K562 (cell line): ENCODE measurements around the gene SPEM1. TPM values are rescaled to one million over a fixed set of nuclear protein-coding genes. Genes with fewer than 3 reads are reported as not detected.
A peak's percentile ranks its signal among the peaks of the same experiment; 100 is the strongest.

Source experiments
- ATAC-seq: fragments of 200-7000 bp; cut with Tn5 transposase; 3 replicates; pipeline ENCODE4 v1.9.1; 2020; ENCODE audit warnings: moderate library complexity
- BruUV-seq: library from RNA; stranded (reverse); fragments of 400-500 nt; replicated peaks from 2 replicates; lab custom pipeline; 2021; lab: Mats Ljungman, UMichigan
- CTCF ChIA-PET: fragments of 300-600 bp; formaldehyde crosslinking; extraction: SDS; loops from one replicate; lab custom pipeline; 2021; ENCODE audit warnings: low intra/inter-chr PET ratio; lab: Yijun Ruan, JAX
- POLR2A ChIA-PET: fragments of 300-600, 350-650 bp; sonication (Branson Sonifier 250); formaldehyde crosslinking; extraction: SDS; loops from one replicate; lab custom pipeline; 2021; ENCODE audit warnings: antibody characterized with exemption, inconsistent platforms; lab: Yijun Ruan, JAX
- DNase-seq, 4 experiments: peaks; one replicate each; pipeline versions ENCODE4 v3.0.0 to v3.0.0-alpha.2; 2011 to 2018; ENCODE audit warnings: low spot score in 3 of 4, mixed read lengths in 3 of 4; ENCODE audit errors: extremely low read depth in 1 of 4
- FAIRE-seq: peaks from 2 replicates; lab custom pipeline; 2011; peaks lifted over from hg19 to GRCh38; lab: Jason Lieb, UNC
- H2AFZ ChIP-seq: 2 replicates; pipeline ENCODE4 v1.6.0; 2011; ENCODE audit warnings: low read depth, low read length, control low read depth, inconsistent platforms
- H3K27ac ChIP-seq: fragments of 200-600 bp; 3 replicates; pipeline ENCODE4 v1.8.0; 2011; ENCODE audit warnings: low read depth, mild to moderate bottlenecking, control low read depth, inconsistent platforms, low read length, moderate library complexity, mixed read lengths; ENCODE audit errors: extremely low read depth
- H3K27me3 ChIP-seq, 2 experiments: fragments of 300-600 bp in 1 of 2; 2 replicates in 1 of 2; 3 replicates in 1 of 2; pipeline versions ENCODE4 v1.6.0 to v1.8.0; 2011; ENCODE audit warnings: inconsistent platforms in 2 of 2, low read length in 2 of 2, mild to moderate bottlenecking in 1 of 2, mixed read lengths in 1 of 2, moderate library complexity in 1 of 2; ENCODE audit not compliant: control insufficient read depth in 2 of 2, insufficient read depth in 2 of 2
- H3K36me3 ChIP-seq: fragments of 300-600 bp; 3 replicates; pipeline ENCODE4 v1.8.0; 2011; ENCODE audit warnings: mild to moderate bottlenecking, low read length, inconsistent platforms; ENCODE audit not compliant: control insufficient read depth, insufficient read depth
- H3K4me1 ChIP-seq, 2 experiments: fragments of 200-600 bp in 1 of 2; replicated peaks in 1 of 2; 2 replicates in 1 of 2; 3 replicates in 1 of 2; pipeline versions ENCODE4 v1.5.1 to v1.8.0; 2011; ENCODE audit warnings: inconsistent platforms in 2 of 2, low read length in 2 of 2, mild to moderate bottlenecking in 1 of 2, mixed read lengths in 1 of 2, moderate library complexity in 1 of 2; ENCODE audit not compliant: control insufficient read depth in 2 of 2, insufficient read depth in 2 of 2
- H3K4me2 ChIP-seq: 2 replicates; pipeline ENCODE4 v1.6.1; 2011; ENCODE audit warnings: low read length, control low read depth, inconsistent platforms, mixed read lengths; ENCODE audit not compliant: insufficient read depth
- H3K4me3 ChIP-seq: fragments of 200-600 bp; sonication (generic), shearing (Covaris generic); 2 replicates; pipeline ENCODE4 v1.5.1; 2016; ENCODE audit warnings: control low read depth, inconsistent platforms
- H3K79me2 ChIP-seq: fragments of 200-600 bp; 3 replicates; pipeline ENCODE4 v1.8.0; 2011; ENCODE audit warnings: low read length, inconsistent platforms; ENCODE audit not compliant: control insufficient read depth, insufficient read depth
- H3K9ac ChIP-seq, 2 experiments: 2 replicates each; pipeline versions ENCODE4 v1.6.0 to v1.6.1; 2011; ENCODE audit warnings: low read depth in 2 of 2, low read length in 2 of 2, control low read depth in 1 of 2, inconsistent platforms in 1 of 2, mild to moderate bottlenecking in 1 of 2, mixed read lengths in 1 of 2; ENCODE audit not compliant: insufficient read depth in 1 of 2
- H3K9me1 ChIP-seq: one replicate; pipeline ENCODE4 v1.6.0; 2011; ENCODE audit warnings: inconsistent platforms, mild to moderate bottlenecking, low read length, moderate library complexity; ENCODE audit not compliant: control insufficient read depth, insufficient read depth
- H3K9me3 ChIP-seq: replicated peaks from 2 replicates; pipeline ENCODE4 v1.5.1; 2011; ENCODE audit warnings: low read depth, low read length, inconsistent platforms; ENCODE audit not compliant: control insufficient read depth, insufficient read depth
- H4K20me1 ChIP-seq: replicated peaks from 2 replicates; pipeline ENCODE4 v1.6.1; 2011; ENCODE audit warnings: low read length, inconsistent platforms, mixed read lengths; ENCODE audit not compliant: control insufficient read depth, insufficient read depth
- CHCHD3 ChIP-seq: fragments of 250-450 bp; sonication (Bioruptor Pico); IDR thresholded peaks from 2 replicates; pipeline ENCODE4 v2.1.2; 2022; ENCODE audit warnings: mild to moderate bottlenecking
- ERF ChIP-seq: fragments of 450-650 bp; formaldehyde crosslinking; IDR thresholded peaks from 2 replicates; pipeline ENCODE4 v1.4.0; 2020; ENCODE audit warnings: mild to moderate bottlenecking, mixed read lengths
- GABPA ChIP-seq: fragments of 200-800 bp; sonication (Bioruptor generic); conservative IDR thresholded peaks from 2 replicates; pipeline ENCODE4 v1.6.1; 2016; ENCODE audit warnings: low read depth, missing genetic modification characterization, missing compliant biosample characterization
- GTF2B ChIP-seq: IDR thresholded peaks from 2 replicates; pipeline ENCODE4 v1.6.1; 2011; ENCODE audit not compliant: insufficient read length; ENCODE audit errors: extremely low read depth
- HDAC1 ChIP-seq, 2 experiments: fragments of 450-650 bp; IDR thresholded peaks; 2 replicates each; pipeline ENCODE4 v1.6.1; 2016 to 2017; ENCODE audit warnings: inconsistent platforms in 1 of 2, mild to moderate bottlenecking in 1 of 2, moderate library complexity in 1 of 2
- HNRNPH1 ChIP-seq: fragments of 200-400 bp; formaldehyde crosslinking; optimal IDR thresholded peaks from 2 replicates; pipeline ENCODE3; 2017; ENCODE audit warnings: low read depth, mild to moderate bottlenecking, low read length, moderate library complexity
- KAT8 ChIP-seq: fragments of 450-650 bp; IDR thresholded peaks from 2 replicates; pipeline ENCODE4 v1.6.1; 2016; ENCODE audit warnings: low read depth, mild to moderate bottlenecking
- KLF10 ChIP-seq: fragments of 250-450 bp; sonication (Bioruptor Pico); IDR thresholded peaks from 2 replicates; pipeline ENCODE4 v1.6.1; 2021; ENCODE audit warnings: matching md5 sums
- KLF13 ChIP-seq: fragments of 450-650 bp; IDR thresholded peaks from 2 replicates; pipeline ENCODE4 v1.6.1; 2016; ENCODE audit warnings: missing genetic modification characterization, low read depth, mild to moderate bottlenecking, missing compliant biosample characterization, moderate library complexity, borderline replicate concordance
- NCOA6 ChIP-seq: fragments of 450-650 bp; IDR thresholded peaks from 2 replicates; pipeline ENCODE4 v1.6.1; 2017; ENCODE audit warnings: mild to moderate bottlenecking
- NFIC ChIP-seq: fragments of 450-650 bp; IDR thresholded peaks from 2 replicates; pipeline ENCODE4 v1.6.1; 2017; ENCODE audit warnings: mild to moderate bottlenecking, inconsistent platforms
- PCBP1 ChIP-seq: fragments of 200-400 bp; formaldehyde crosslinking; IDR thresholded peaks from 2 replicates; pipeline ENCODE4 v1.6.1; 2018; ENCODE audit warnings: mild to moderate bottlenecking, low read depth, low read length; ENCODE audit not compliant: poor library complexity, severe bottlenecking
- TCF7 ChIP-seq: sonication (generic); IDR thresholded peaks from 2 replicates; pipeline ENCODE4 v1.6.1; 2016; ENCODE audit warnings: antibody characterized with exemption, borderline replicate concordance
- ZNF124 ChIP-seq: sonication (generic); formaldehyde crosslinking; IDR thresholded peaks from 2 replicates; pipeline ENCODE4 v1.8.1; 2022; ENCODE audit warnings: missing genetic modification reagents
- ZNF23 ChIP-seq: fragments of 250-450 bp; sonication (Bioruptor Pico); IDR thresholded peaks from 2 replicates; pipeline ENCODE4 v1.4.0; 2020; ENCODE audit warnings: mild to moderate bottlenecking
- ZNF408 ChIP-seq: fragments of 250-450 bp; sonication (Bioruptor Pico); IDR thresholded peaks from 2 replicates; pipeline ENCODE4 v1.4.0; 2020; ENCODE audit warnings: low read depth, mild to moderate bottlenecking, moderate library complexity
- ZNF785 ChIP-seq: fragments of 250-450 bp; sonication (Bioruptor Pico); IDR thresholded peaks from 2 replicates; pipeline ENCODE4 v1.4.0; 2020; ENCODE audit warnings: mild to moderate bottlenecking
- WGBS: fragments of 100-300 bp; shearing (Covaris generic); methylation state at CpG from one replicate; pipeline ENCODE4 v1.1.6; 2016; ENCODE audit warnings: low coverage, mixed read lengths; ENCODE audit not compliant: insufficient coverage; ENCODE audit errors: missing lambda C conversion rate; 5-methylcytosine and 5-hydroxymethylcytosine counted together
- in situ Hi-C: fragments of 300-500 bp; cut with MboI; formaldehyde crosslinking; loops from 4 replicates; pipeline ENCODE4 v1.15.0; 2018; ENCODE audit warnings: inconsistent platforms, mixed read lengths
- intact Hi-C: fragments of 100-400 bp; cut with micrococcal nuclease; formaldehyde crosslinking; loops from 2 replicates; pipeline ENCODE4 v1.14.2; 2022
- polyA plus RNA-seq, 8 experiments: library from polyadenylated mRNA; depleted of rRNA in 4 of 8; stranded (reverse) in 5 of 8; unstranded in 3 of 8; fragments of >200 nt; fragmentation: Nextera tagmentation in 2 of 8; fragmentation: Illumina TruSeq in 1 of 8; extraction: Ambion mirVana in 2 of 8; extraction: Trizol in 1 of 8; gene quantifications; 2 replicates each; pipeline versions ENCODE4 v1.2.1 to v1.2.3, GENCODE V29; 2011 to 2014; ENCODE audit warnings: inconsistent platforms in 1 of 8, missing spikeins in 1 of 8
- total RNA-seq, 7 experiments: library from RNA; depleted of rRNA in 6 of 7; stranded (reverse); fragments of >200 nt in 6 of 7; fragmentation: Illumina TruSeq in 2 of 7; extraction: Trizol in 2 of 7; gene quantifications; 2 replicates each; pipeline versions ENCODE4 v1.2.1 to v1.2.3, GENCODE V29; 2011 to 2021; ENCODE audit warnings: low replicate concordance in 1 of 7
- TF ChIP-seq, protein P1 (sequence below): fragments of 250-450 bp; sonication (Bioruptor Pico); IDR thresholded peaks from 2 replicates; pipeline ENCODE4 v1.4.0; 2020; ENCODE audit warnings: mild to moderate bottlenecking, moderate library complexity

SPEM1 gene
- total and polyA plus RNA-seq, 9 of the 15 experiments (the other 6 are each of a cell fraction or from before 2014, with no cell fraction given) = not detected

DNA sequence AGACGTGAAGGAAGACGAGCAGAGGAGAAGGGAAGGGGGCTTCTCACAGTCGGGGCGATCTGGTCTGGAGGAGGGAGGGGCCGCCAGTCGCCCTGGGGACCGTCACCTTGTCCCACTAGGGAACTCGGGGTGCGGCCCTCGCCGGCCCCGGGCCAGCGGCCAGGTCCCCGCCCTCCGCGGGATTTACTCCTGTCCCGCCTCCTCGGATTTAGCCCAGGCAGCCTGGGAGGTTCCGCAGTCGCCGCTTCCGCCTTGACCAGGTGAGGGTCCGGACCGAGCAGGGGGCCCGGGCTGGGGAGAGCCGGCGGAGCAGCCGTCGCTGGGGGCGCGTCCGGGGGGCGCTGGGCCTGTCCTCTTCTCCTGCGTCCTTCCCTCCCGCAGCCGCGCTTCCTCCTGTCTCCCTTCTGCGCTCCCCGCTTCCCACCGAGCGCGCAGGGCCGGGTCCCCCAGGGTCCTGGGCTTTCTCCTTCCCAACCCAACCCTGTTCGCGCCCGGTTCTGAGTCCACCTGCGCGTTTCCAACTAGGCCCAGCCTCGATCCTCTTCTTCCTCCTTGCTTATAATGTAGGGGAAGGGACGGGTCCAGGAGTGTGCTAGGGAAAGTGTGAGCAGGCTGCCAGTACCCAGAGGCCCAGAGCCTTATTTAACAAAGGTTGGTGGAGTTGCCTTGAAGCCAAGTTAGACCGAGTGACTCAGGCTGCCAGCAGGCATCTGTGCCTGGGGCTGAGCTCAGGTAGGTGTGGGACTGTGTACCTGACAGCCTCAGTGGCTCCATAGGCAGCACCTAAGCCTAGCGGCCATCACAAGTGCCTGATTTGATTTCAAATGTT lies 39.1 kb upstream of the SPEM1 start, which contains the start of gene TNK1 (continued):
- TF ChIP-seq, protein P1, sequence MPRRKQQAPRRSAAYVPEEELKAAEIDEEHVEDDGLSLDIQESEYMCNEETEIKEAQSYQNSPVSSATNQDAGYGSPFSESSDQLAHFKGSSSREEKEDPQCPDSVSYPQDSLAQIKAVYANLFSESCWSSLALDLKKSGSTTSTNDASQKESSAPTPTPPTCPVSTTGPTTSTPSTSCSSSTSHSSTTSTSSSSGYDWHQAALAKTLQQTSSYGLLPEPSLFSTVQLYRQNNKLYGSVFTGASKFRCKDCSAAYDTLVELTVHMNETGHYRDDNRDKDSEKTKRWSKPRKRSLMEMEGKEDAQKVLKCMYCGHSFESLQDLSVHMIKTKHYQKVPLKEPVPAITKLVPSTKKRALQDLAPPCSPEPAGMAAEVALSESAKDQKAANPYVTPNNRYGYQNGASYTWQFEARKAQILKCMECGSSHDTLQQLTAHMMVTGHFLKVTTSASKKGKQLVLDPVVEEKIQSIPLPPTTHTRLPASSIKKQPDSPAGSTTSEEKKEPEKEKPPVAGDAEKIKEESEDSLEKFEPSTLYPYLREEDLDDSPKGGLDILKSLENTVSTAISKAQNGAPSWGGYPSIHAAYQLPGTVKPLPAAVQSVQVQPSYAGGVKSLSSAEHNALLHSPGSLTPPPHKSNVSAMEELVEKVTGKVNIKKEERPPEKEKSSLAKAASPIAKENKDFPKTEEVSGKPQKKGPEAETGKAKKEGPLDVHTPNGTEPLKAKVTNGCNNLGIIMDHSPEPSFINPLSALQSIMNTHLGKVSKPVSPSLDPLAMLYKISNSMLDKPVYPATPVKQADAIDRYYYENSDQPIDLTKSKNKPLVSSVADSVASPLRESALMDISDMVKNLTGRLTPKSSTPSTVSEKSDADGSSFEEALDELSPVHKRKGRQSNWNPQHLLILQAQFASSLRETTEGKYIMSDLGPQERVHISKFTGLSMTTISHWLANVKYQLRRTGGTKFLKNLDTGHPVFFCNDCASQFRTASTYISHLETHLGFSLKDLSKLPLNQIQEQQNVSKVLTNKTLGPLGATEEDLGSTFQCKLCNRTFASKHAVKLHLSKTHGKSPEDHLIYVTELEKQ (CRISPR knock-in tag) = no peak
- TF ChIP-seq NFIC = peak; percentile 62; the same call in 1 of the 2 replicates

GRCh38 chr17:7382901-7383300 lies 37.2 kb upstream of the SPEM1 start:
- WGBS = 75% methylated on average over 4 of the region's 10 CpGs
- Histone ChIP-seq H2AFZ (no peak overlapping the region), H3K4me1 (peaks cover 8 to 18% of the 10 kb centered on the region in 2 experiments; a peak in 4 of 5 replicates), H3K9ac (no peak overlapping the region), H3K27me3 (no peaks in the 10 kb centered on the region), H3K9me1 (no peaks in the 10 kb centered on the region), H3K4me3 (no peak overlapping the region), H3K27ac (no peak overlapping the region), H3K79me2 (no peaks in the 10 kb centered on the region; the same call in 2 of the 3 replicates), H4K20me1 (no peaks in the 10 kb centered on the region), H3K36me3 (no peaks in the 10 kb centered on the region), H3K9me3 (peaks cover 2% of the 10 kb centered on the region; the same call in 1 of the 2 replicates), H3K4me2 (no peak overlapping the region)
- ATAC-seq = no peak
- POLR2A ChIA-PET = interaction anchor here (0.6 kb wide), 1 partner anchor 49 kb away, joined by 3 read pairs; no protein-coding TSS in a partner anchor
- BruUV-seq = no TSS peak
- DNase-seq = no peak
- no peak for FAIRE-seq
- intact Hi-C loops = no loop called here
- CTCF ChIA-PET = no interaction called here
- in situ Hi-C loops = no loop called here
- no peak for TF ChIP-seq PCBP1
- no peak for TF ChIP-seq GABPA
- no peak for TF ChIP-seq ZNF124
- TF ChIP-seq ZNF408 (CRISPR knock-in tag) = no peak
- TF ChIP-seq NCOA6 = no peak
- no peak for TF ChIP-seq ZNF785 (CRISPR knock-in tag)
- TF ChIP-seq TCF7 = no peak
- no peak for TF ChIP-seq KLF13 (tag)
- TF ChIP-seq KLF10 (CRISPR knock-in tag) = no peak
- TF ChIP-seq HDAC1 (IDR thresholded peaks at IDR 0.05) = no peak
- TF ChIP-seq KAT8 = no peak
- TF ChIP-seq ERF (CRISPR knock-in tag) = no peak
- TF ChIP-seq ZNF23 (CRISPR knock-in tag) = no peak
- TF ChIP-seq GTF2B = no peak
- TF ChIP-seq HNRNPH1 = no peak
- TF ChIP-seq CHCHD3 (CRISPR knock-in tag) = no peak
